NCI-H2171 treated with DMSO at 0.1 percent for 48 hours (cell line): Measurements from ENCODE around the gene RCOR1.
"Not testable (repeated sequence)": the region's sequence is repeated elsewhere in the genome, so short reads cannot be mapped to it uniquely, and the experiment has no call there.

Source experiments
- DNase-seq: peaks from one replicate; lab custom pipeline; 2025; lab: John Stamatoyannopoulos, UW

Gene RCOR1

GRCh38 chr14:102593061-102593824 lies 794 bp downstream of the RCOR1 start:
- no peak for DNase-seq

DNA sequence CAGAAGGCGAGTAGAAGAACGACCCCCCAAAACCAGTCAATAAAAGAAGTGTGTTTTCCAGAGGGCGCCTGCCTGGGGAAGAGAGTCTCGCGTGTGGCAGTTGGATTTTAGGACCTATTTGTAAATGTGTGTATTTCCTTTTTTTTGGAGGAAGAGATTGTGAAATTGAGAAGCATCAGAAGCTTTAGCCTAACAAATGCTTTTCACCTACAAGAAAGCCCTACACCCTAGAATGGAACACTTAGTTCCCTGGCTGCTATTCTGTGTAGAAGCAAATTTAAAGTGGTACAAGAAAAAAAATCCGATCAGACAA lies 1.3 kb downstream of the RCOR1 start:
- peak; percentile 58 for DNase-seq

GRCh38 chr14:102594514-102595175 lies 2.2 kb downstream of the RCOR1 start:
- DNase-seq = peak; percentile 75

DNA sequence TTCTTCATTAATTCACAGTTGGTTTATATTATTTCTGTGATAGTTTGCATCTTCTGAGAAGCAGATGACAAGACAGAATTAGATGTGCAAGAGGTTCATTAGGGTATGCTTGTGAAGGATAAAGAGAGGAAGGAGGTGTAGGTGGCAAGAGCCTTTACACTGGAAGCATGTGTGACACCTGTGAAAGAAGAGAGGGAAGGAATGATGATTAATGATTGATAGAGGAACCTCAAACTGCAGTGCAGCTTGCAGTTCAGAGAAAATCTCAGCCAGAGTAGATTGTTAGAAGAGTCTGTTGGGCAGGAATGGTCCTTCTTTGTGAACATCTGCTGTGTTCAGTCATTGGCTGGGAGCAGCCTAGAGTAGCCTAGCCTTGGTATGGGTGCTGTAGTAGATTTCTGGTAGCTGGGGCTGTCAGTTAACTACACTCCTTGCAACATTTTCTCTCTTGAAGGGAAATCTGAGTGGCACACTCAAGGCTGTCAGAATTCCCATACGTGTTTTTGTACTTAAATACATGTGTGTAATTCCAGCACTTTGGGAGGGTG lies 9.0 kb downstream of the RCOR1 start:
- DNase-seq = no peak

GRCh38 chr14:102602421-102603292 lies 10.2 kb downstream of the RCOR1 start:
- DNase-seq = no peak

- DNase-seq = no peak
Observed at GRCh38 chr14:102603293-102603907, 11.0 kb downstream of the RCOR1 start.

DNA sequence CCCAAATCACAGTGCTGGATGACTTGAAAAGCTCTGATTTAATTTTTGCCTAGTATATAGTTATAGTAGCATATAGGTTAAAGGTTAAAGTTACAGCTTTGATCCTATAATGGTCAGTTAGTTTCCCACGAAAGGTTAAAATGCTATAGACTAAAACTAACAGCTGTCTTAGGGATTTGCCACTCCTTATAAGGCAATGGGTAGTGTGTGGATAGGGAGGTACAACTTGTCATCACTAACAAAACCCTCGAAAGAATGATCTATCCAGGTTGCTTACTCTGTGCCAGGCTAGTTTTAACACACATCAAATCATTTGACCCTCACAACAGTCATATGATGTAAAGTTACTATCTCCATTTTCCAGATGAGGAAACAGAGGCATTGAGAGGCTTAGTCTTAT lies 11.7 kb downstream of the RCOR1 start:
- DNase-seq = no peak

DNA sequence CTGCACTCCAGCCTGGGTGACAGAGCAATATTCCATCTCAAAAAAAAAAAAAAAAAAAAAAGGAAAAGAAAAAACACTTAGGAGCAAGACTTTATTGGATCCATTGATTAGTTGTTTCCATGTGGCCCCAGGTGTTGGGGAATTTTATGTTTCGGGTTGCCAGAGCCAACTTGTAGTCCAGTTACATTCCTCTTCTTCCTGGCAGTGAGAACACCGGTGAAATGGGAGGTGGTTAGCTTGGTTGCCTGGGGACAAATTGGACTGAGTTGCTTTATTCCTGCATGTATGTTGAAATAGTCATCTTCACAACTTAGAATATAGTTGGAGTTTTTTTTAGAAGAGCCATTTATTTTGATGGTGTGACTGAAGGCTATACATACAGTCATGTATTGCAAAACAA lies 12.6 kb downstream of the RCOR1 start:
- DNase-seq = no peak

GRCh38 chr14:102606296-102606695 lies 13.8 kb downstream of the RCOR1 start:
- DNase-seq = no peak

GRCh38 chr14:102608064-102608446 lies 15.6 kb downstream of the RCOR1 start:
- DNase-seq = no peak

DNA sequence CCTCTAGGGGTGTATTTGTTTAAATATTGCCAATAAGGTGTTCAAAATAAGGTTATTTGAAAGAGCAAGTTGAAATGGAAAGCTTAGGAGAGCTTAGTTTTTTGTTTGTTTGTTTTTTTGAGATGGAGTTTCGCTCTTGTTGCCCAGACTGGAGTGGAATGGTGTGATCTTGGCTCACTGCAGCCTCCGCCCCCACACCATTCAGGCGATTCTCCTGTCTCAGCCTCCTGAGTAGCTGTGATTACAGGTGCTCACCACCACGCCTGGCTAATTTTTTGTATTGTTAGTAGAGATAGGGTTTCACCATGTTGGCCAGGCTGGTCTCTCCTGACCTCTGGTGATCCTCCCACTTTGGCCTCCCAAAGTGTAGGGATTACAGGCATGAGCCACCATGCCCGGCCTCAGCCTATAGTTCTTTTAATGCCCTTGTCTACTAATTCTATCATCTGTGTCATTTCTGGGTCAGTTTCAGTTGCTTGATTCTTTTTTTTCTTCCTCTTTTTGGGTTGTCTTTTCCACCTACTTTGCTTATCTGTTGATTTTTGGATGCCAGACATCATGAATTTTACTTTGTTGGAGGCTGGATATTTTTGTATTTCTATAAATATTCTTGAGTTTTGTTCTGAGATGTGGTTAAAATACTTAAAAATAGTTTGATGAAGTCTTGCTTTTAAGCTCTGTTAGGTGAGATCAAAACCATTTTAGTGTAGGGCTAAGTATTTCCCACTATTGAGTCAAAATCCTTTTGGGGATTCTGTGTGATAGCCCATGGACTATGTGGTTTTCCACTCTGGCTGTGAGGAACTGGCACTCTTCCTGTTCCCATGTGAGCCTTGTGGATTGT lies 18.7 kb downstream of the RCOR1 start:
- DNase-seq = no peak

DNA sequence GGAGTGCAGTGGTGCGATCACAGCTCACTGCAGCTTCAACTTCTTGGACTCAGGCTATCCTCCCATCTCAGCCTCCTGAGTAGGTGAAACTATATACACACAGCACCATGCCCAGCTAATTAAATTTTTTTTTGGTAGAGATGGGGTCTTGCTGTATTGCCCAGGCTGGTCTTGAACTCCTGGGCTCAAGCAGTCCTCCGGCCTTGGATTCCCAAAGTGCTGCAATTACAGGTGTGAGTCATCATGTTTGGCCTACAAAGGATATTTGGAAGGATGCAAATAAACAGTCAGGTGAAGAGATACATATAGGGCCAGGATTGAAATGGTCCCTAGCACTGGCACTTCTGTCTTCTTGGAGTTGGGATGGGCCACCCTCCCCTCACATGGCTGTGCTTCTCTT lies 23.9 kb downstream of the RCOR1 start:
- no peak for DNase-seq

- no peak for DNase-seq
Observed at GRCh38 chr14:102616799-102617198, 24.4 kb downstream of the RCOR1 start.

DNA sequence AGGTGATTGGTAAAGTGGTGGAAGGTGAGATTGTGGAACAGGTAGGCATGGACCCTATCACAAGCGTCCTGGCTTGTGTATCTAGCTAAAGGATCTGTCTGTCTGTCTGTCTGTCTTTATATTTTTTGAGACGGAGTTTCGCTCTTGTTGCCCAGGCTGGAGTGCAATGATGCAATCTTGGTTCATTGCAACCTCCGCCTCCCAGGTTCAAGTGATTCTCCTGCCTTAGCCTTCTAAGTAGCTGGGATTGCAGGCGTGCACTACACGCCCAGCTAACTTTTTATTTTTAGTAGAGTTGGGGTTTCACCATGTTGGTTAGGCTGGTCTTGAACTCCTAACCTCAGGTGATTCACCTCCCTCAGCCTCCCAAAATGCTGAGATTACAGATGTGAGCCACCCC lies 26.6 kb downstream of the RCOR1 start:
- DNase-seq = not testable (repeated sequence)

DNA sequence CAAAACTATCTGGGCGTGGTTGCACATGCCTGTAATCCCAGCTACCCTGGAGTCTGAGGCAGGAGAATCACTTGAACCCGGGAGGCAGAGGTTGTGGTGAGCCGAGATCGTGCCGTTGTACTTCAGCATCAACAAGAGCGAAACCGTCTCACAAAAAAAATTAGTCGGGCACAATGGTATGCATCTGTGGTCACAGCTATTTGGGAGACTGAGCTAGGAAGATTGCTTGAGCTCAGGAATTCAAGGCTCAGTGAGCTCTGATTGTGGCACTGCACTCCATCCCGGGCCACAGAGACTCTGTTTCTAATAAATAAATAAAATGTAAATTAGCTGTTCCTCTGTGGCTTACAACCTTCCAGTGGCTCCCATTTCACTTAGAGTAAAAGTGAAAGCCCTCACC lies 28.0 kb downstream of the RCOR1 start:
- DNase-seq = no peak

- DNase-seq = no peak
Observed at GRCh38 chr14:102622262-102622885, 29.9 kb downstream of the RCOR1 start.

DNA sequence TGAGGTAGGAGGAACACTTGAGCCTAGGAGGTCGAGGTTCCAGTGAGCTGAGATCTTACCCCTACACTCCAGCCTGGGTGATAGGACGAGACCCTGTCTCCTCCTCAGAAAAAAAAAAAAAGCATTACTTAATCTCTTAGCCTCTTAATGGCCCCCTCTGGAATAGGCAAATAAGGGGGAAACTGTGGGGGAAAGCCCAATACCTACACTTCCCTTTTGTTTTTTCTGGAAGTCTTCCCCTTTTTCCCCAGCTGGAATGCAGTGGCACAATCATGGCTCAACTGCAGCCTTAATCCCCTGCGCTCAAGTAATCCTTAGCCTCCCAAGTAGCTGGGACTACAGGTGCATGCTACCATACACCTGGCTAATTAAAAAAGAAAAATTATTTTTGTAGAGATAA lies 32.2 kb downstream of the RCOR1 start:
- no peak for DNase-seq

GRCh38 chr14:102625564-102626296 lies 33.3 kb downstream of the RCOR1 start:
- DNase-seq = no peak

GRCh38 chr14:102626530-102626929 lies 34.1 kb downstream of the RCOR1 start:
- no peak for DNase-seq

DNA sequence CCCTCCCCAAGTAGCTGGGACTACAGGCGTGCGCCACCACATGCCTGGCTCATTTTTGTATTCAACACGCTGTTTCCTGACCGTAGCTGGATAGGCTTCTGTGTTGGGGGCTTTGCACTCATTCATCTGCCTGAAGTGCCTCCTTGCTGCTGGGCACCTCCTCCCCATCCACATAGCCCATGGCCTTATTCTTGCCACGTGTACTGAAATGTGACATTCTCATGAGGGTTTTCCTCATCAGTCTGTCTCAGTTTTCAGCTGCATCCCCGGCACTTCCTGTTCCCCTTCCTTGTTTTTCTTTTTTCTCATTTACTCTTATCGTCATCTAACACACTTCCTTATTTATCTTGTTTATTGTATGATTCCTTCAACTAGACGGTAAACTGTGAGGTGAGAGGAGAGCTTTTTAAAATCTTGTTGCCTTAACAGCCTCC lies 36.6 kb downstream of the RCOR1 start:
- no peak for DNase-seq
